Large intestine (tissue), 3 donors: ENCODE data around the gene TBC1D22A. TPM values are rescaled to one million over a fixed set of nuclear protein-coding genes. Genes with fewer than 3 reads are reported as not detected.

Experiments
- DNase-seq, 2 donors: peaks; one replicate each; pipeline versions ENCODE4 v3.0.0 to v3.0.0-alpha.2; 2013
- H3K27ac ChIP-seq: one replicate; pipeline ENCODE4 v1.5.1; 2013; ENCODE audit warnings: low read length
- H3K27me3 ChIP-seq: 2 replicates; pipeline ENCODE4 v1.6.1; 2013; ENCODE audit warnings: low read length; ENCODE audit not compliant: control insufficient read depth, insufficient read depth
- H3K36me3 ChIP-seq: 2 replicates; pipeline ENCODE4 v1.6.1; 2013; ENCODE audit warnings: low read length; ENCODE audit not compliant: control insufficient read depth, insufficient read depth
- H3K4me1 ChIP-seq: one replicate; pipeline ENCODE4 v1.6.1; 2013; ENCODE audit warnings: low read length; ENCODE audit not compliant: control insufficient read depth, insufficient read depth
- H3K4me3 ChIP-seq: one replicate; pipeline ENCODE4 v1.5.1; 2013; ENCODE audit warnings: low read length
- H3K9me3 ChIP-seq: one replicate; pipeline ENCODE4 v1.6.1; 2013; ENCODE audit warnings: mild to moderate bottlenecking, low read depth, low read length, moderate library complexity; ENCODE audit not compliant: control insufficient read depth
- WGBS: methylation state at CpG from one replicate; pipeline ENCODE4 v1.1.5; 2013; ENCODE audit warnings: low lambda C conversion rate; ENCODE audit not compliant: insufficient coverage; 5-methylcytosine and 5-hydroxymethylcytosine counted together
- polyA plus RNA-seq: library from polyadenylated mRNA; unstranded; fragments of 120-200 nt; gene quantifications from one replicate; pipeline ENCODE4 v1.2.1, GENCODE V29; 2013

The TBC1D22A gene
- polyA plus RNA-seq, 1 donor = 21.5 TPM

- WGBS = no CpG with 5 or more reads among the region's 25 CpGs
- Histone ChIP-seq H3K36me3 (peaks cover 23% of the 10 kb centered on the region), H3K4me1 (no peaks in the 10 kb centered on the region), H3K27ac (no peak overlapping the region), H3K27me3 (no peaks in the 10 kb centered on the region), H3K4me3 (no peak overlapping the region), H3K9me3 (no peaks in the 10 kb centered on the region)
- no peak for DNase-seq
Observed at GRCh38 chr22:46992121-46992731, 229.8 kb downstream of the TBC1D22A start.

DNA sequence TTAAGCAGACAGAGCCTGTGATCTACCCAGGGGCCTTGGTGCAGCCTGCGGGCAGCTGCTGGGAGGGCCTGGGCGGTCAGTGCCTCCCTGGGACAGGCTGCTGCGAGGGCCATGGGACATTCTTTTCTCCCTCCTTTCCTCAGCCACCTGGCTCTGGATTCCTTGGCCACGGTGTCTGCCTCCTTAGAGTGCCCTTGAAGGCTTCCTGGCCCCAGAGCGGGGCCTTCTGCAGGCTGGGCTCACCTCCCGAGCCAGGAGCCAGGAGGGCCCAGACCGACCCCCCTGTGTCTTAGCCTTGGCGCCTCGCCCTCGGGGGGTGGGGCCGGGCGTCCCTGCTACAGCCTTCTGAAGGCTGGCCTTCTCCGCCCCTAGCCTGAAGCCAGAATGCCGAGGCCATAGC is 231.2 kb downstream of the TBC1D22A start:
- Histone ChIP-seq H3K27ac (no peak overlapping the region), H3K36me3 (peaks cover 31% of the 10 kb centered on the region), H3K4me3 (no peak overlapping the region), H3K9me3 (no peaks in the 10 kb centered on the region), H3K27me3 (no peaks in the 10 kb centered on the region), H3K4me1 (no peaks in the 10 kb centered on the region)
- no CpG with 5 or more reads among the region's 14 CpGs for WGBS
- no peak for DNase-seq

- Histone ChIP-seq H3K27ac (no peak overlapping the region), H3K9me3 (no peaks in the 10 kb centered on the region), H3K4me3 (no peak overlapping the region), H3K36me3 (peaks cover 34% of the 10 kb centered on the region), H3K4me1 (no peaks in the 10 kb centered on the region), H3K27me3 (no peaks in the 10 kb centered on the region)
- DNase-seq = no peak
- WGBS = no CpG with 5 or more reads among the region's 11 CpGs
Observed at GRCh38 chr22:46994265-46994664, 231.8 kb downstream of the TBC1D22A start.

- H3K27me3 ChIP-seq = no peaks in the 10 kb centered on the region
- no peak overlapping the region for H3K27ac ChIP-seq
- H3K4me1 ChIP-seq = no peaks in the 10 kb centered on the region
- 100% methylated on average over 2 of the region's 13 CpGs for WGBS
- no peaks in the 10 kb centered on the region for H3K9me3 ChIP-seq
- no peak for DNase-seq
- H3K4me3 ChIP-seq = no peak overlapping the region
- H3K36me3 ChIP-seq = peaks cover 34% of the 10 kb centered on the region
Observed at GRCh38 chr22:46994983-46995382, 232.5 kb downstream of the TBC1D22A start.

- no CpG with 5 or more reads among the region's 24 CpGs for WGBS
- H3K4me3 ChIP-seq = no peak overlapping the region
- DNase-seq = no peak
- no peaks in the 10 kb centered on the region for H3K27me3 ChIP-seq
- no peak overlapping the region for H3K27ac ChIP-seq
- H3K4me1 ChIP-seq = no peaks in the 10 kb centered on the region
- peaks cover 31% of the 10 kb centered on the region for H3K36me3 ChIP-seq
- no peaks in the 10 kb centered on the region for H3K9me3 ChIP-seq
Observed at GRCh38 chr22:46995501-46996360, 233.3 kb downstream of the TBC1D22A start.

DNA sequence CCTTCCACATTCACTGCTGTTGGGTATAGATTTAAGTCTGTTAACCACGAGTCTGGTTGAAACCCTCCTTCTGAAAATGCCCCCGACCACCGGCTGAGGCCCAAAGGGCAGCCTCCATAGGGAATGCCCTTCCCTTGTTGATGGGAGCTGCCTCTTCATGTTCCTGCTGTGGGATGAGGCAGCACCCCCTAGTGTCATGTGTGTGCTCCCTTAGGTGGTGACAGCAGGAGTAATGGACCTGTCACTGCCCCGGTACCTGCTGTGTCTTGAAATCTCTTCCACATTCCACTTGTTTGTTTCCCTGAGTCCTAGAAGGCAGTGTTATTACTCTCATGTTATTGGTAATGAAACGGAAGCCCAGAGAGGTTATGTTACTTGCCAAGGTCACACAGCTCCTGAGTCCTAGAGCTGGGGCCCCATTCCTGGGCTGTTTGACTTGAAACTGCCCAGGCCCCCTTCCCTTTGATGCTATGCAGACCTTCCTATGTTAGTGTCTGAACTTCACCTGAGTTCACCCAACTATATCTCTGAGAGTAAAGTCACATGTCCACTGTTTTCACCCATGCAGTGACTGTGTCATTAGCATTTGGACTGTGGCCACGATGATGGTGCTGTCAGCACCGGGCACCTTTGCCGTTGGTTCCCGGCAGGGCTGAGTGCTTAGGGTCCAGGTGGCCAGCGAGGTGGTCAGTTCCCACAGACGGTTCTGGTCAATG is 234.3 kb downstream of the TBC1D22A start:
- Histone ChIP-seq H3K27ac (no peak overlapping the region), H3K27me3 (no peaks in the 10 kb centered on the region), H3K4me3 (no peak overlapping the region), H3K9me3 (no peaks in the 10 kb centered on the region), H3K4me1 (no peaks in the 10 kb centered on the region), H3K36me3 (peaks cover 22% of the 10 kb centered on the region)
- DNase-seq = peak in 1 of 2 donors; percentile 24
- no CpG with 5 or more reads among the region's 11 CpGs for WGBS

DNA sequence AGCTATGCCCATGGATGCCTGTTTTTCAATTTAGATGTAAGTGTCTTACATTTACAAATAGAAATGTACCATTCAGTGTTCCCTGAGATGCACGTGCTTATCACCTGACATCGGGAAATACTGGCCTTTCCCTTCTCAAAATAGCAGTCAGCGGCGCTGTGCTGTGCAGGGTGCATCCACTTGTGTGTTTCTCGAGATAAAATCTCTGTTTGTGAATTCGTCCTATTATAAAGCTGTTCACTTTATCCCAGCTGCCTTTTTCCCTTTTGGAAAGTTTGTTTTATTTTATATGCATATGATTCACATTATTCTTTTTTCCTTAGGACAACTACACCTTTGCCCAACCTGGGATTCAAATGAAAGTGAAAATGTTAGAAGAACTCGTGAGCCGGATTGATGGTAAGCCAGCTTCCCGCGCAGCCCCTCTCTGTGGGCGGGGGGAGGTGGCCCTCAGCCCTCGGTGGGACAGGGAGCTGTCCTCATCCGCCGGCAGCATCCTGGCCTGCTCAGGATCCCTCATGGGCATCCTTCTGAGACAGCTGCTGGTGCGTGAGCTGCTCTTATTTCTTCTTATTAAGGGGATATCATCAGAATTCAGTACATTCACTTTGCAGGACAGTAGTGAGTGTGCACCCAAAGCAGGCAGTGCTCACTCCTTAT is 235.0 kb downstream of the TBC1D22A start:
- Histone ChIP-seq H3K4me3 (no peak overlapping the region), H3K27me3 (no peaks in the 10 kb centered on the region), H3K9me3 (no peaks in the 10 kb centered on the region), H3K27ac (no peak overlapping the region), H3K36me3 (peaks cover 17% of the 10 kb centered on the region), H3K4me1 (no peaks in the 10 kb centered on the region)
- 90% methylated on average over 5 of the region's 15 CpGs for WGBS
- DNase-seq = no peak

- Histone ChIP-seq H3K27ac (no peak overlapping the region), H3K27me3 (no peaks in the 10 kb centered on the region), H3K36me3 (peaks cover 15% of the 10 kb centered on the region), H3K9me3 (no peaks in the 10 kb centered on the region), H3K4me1 (no peaks in the 10 kb centered on the region), H3K4me3 (no peak overlapping the region)
- 80% methylated on average over 1 of the region's 12 CpGs for WGBS
- no peak for DNase-seq
Observed at GRCh38 chr22:46998331-46998730, 235.9 kb downstream of the TBC1D22A start.

DNA sequence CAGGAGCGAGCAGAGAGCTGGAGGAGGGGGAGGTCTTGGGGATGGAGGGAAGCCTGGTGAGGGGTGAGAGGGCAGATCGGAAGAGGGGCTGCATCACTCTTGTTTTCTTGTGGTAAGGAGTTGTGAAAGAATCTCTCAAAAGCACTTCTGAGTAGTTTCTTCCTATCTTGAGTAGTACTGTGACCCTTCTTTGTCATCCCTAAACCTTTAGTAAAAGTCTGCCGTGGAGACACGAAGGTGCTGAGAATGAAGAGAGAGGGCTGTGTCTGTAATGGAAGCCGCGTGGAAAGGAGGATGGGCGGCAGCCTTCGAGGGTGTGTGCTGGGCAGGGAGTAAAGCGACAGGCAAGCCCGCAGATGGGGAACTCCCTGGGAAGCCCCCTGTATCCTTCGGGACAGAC is 237.8 kb downstream of the TBC1D22A start:
- Histone ChIP-seq H3K4me1 (no peaks in the 10 kb centered on the region), H3K27me3 (no peaks in the 10 kb centered on the region), H3K4me3 (no peak overlapping the region), H3K36me3 (peaks cover 17% of the 10 kb centered on the region), H3K9me3 (no peaks in the 10 kb centered on the region), H3K27ac (no peak overlapping the region)
- 96% methylated on average over 8 of the region's 11 CpGs for WGBS
- DNase-seq = no peak

GRCh38 chr22:47000888-47001287 is 238.4 kb downstream of the TBC1D22A start:
- WGBS = no CpG with 5 or more reads among the region's 4 CpGs
- H3K4me3 ChIP-seq = no peak overlapping the region
- no peaks in the 10 kb centered on the region for H3K9me3 ChIP-seq
- DNase-seq = no peak
- peaks cover 14% of the 10 kb centered on the region for H3K36me3 ChIP-seq
- H3K4me1 ChIP-seq = no peaks in the 10 kb centered on the region
- no peak overlapping the region for H3K27ac ChIP-seq
- H3K27me3 ChIP-seq = no peaks in the 10 kb centered on the region
